Ramos (cell line): Measurements from ENCODE around the gene ASTN2.

ENCODE experiments used
- in situ Hi-C: fragments of 300-500 bp; cut with MboI; formaldehyde crosslinking; loops from one replicate; pipeline ENCODE4 v1.14.3; 2022; ENCODE audit warnings: low sequenced_read_pairs; ENCODE audit not compliant: unreplicated experiment

Gene ASTN2

GRCh38 chr9:116395699-116396037 lies 1019.2 kb downstream of the ASTN2 start:
- in situ Hi-C loops, result no loop called here

GRCh38 chr9:116394894-116395698 lies 1019.8 kb downstream of the ASTN2 start:
- in situ Hi-C loops, result no loop called here

GRCh38 chr9:116394070-116394469 lies 1020.8 kb downstream of the ASTN2 start:
- in situ Hi-C loops, result no loop called here

- in situ Hi-C loops, result no loop called here
Observed at GRCh38 chr9:116393198-116393597, 1021.7 kb downstream of the ASTN2 start.

- in situ Hi-C loops, result no loop called here
Observed at GRCh38 chr9:116391306-116391900, 1023.5 kb downstream of the ASTN2 start.

GRCh38 chr9:116390303-116391228 lies 1024.3 kb downstream of the ASTN2 start:
- in situ Hi-C loops, result no loop called here

- in situ Hi-C loops, result no loop called here
Observed at GRCh38 chr9:116389541-116390302, 1025.1 kb downstream of the ASTN2 start.

GRCh38 chr9:116387934-116388698 lies 1026.7 kb downstream of the ASTN2 start:
- in situ Hi-C loops, result no loop called here

GRCh38 chr9:116383936-116384335 lies 1030.9 kb downstream of the ASTN2 start:
- in situ Hi-C loops, result no loop called here

GRCh38 chr9:116383133-116383532 lies 1031.7 kb downstream of the ASTN2 start:
- in situ Hi-C loops, result no loop called here

GRCh38 chr9:116382053-116382452 lies 1032.8 kb downstream of the ASTN2 start:
- in situ Hi-C loops, result no loop called here

GRCh38 chr9:116381350-116381749 lies 1033.5 kb downstream of the ASTN2 start:
- in situ Hi-C loops, result no loop called here

GRCh38 chr9:116380496-116380995 lies 1034.3 kb downstream of the ASTN2 start:
- in situ Hi-C loops, result no loop called here

- in situ Hi-C loops, result no loop called here
Observed at GRCh38 chr9:116379821-116380220, 1035.0 kb downstream of the ASTN2 start.

GRCh38 chr9:116378873-116379272 lies 1036.0 kb downstream of the ASTN2 start:
- in situ Hi-C loops, result no loop called here

- in situ Hi-C loops, result no loop called here
Observed at GRCh38 chr9:116377179-116377798, 1037.6 kb downstream of the ASTN2 start.
